Esophagus mucosa (tissue), 1 donor: ENCODE measurements around the gene POU1F1. TPM values are rescaled to one million over a fixed set of nuclear protein-coding genes. Genes with fewer than 3 reads are reported as not detected.
"Not testable (repeated sequence)": the region's sequence is repeated elsewhere in the genome, so short reads cannot be mapped to it uniquely, and the experiment has no call there.

Experiments
- ATAC-seq: fragments of 200-7000 bp; cut with Tn5 transposase; one replicate; pipeline ENCODE4 v1.9.1; 2020
- total RNA-seq: library from RNA; stranded (reverse); gene quantifications from one replicate; pipeline ENCODE4 v1.2.4, GENCODE V29; 2023
- donor health status: DM: yes; HTN: yes; CAD: no.

POU1F1 gene
- total RNA-seq, 1 donor from 2014 or later = not detected

DNA sequence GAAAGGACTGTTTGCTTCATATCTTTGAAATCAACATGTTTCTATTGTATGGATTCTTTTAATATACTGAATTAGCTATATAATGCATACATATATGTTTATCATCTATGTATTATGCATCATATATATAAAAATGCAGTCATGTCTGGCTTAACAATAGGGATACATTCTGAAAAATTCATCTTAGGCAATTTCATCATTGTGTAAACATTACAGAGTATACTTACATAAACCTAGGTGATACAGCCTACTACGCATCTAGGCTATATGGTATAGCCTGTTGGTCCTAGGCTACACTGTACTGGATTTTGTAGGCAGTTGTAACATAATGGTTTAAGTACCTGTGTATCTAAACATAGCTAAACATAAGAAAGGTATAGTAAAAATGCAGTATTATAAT, 27.6 kb downstream of the POU1F1 start:
- no peak for ATAC-seq

DNA sequence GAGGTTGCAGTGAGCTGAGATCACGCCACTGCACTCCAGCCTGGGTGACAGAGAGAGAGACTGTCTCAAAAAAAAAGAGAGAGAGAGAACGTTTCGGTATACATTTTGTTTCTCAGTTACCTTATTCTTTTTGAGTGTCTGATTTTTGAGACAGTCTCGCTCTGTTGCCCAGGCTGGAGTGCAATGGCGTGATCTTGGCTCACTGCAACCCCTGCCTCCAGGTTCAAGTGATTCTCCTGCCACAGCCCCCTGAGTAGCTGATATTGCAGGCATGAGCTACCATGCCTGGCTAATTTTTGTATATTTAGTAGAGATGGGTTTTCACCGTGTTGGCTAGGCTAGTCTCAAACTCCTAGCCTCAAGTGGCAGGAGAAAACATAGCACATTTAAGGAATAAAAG, 28.2 kb downstream of the POU1F1 start:
- ATAC-seq = not testable (repeated sequence)

GRCh38 chr3:87247430-87247773, 29.0 kb downstream of the POU1F1 start:
- no peak for ATAC-seq

DNA sequence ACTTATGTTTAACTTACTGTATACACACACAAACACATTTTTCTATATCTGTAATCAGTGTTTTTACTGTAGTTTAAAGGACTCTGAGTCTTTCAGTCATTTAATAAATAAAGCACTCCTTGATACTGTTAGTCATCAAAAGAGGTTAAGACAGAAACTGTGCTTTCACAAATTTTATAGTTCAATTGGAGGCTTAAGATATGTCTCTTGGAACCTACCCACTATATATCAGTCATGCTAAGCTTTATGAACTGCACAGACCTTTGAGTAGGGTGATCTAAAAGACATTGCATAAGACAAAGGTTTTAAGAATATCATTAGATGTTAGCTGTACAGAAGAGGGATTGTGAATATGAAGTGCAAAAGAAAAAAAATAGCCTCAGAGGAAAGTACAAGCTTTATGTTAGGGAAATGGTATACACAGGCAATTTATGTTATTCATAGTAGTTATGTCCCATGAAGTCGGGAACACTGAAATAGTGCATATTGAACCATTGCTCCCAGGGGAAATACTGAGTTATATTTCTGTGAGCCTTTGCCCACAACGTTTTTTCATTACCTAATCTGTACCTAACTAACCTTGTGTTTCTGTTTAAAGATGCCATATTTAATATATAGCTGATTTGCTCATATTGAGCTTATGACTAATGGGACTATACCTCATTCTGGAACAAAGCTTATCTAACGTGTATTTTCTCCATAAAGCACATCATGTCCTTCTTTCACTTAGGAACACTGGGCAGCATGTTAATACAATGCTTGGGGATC, 29.5 kb downstream of the POU1F1 start:
- peak; percentile 42 for ATAC-seq

DNA sequence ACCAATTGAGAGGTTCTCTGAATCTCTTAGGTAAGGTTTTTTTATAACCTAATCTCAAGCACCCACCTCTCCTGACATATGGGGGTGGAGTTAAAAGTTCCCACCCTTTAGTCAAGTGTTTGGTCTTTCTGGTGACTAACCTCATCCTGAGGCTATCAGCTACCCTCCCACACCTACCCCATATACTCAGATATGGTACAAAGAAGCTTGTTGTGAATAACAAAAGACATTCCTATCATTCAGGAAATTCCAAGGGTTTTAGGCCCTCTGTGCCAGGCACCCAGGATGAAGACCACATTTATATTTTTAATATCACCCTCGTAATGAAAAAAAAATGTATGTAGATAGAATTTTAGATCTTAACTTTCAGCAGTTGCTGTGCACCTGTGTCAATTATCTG, 40.3 kb downstream of the POU1F1 start:
- ATAC-seq = no peak

- ATAC-seq = no peak
Measured at GRCh38 chr3:87233805-87234204, 42.6 kb downstream of the POU1F1 start.

DNA sequence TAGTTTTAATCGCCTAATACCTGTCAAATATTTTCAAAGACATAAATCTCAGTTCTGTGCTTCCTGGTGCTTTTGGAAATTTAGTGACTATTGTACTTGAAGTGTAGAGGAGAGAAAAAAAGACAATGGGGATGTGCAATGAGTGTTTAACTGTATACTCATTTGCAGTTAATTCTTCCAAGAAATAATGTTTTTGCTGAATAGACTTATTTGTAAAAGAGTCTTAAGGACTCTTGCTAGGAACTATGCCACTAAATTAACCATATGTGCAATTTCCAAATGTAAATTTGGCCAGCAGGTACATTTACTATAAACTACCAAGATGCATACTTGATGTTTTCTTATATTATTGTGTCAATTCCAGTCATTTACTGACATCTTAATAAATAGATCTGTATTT, 47.3 kb downstream of the POU1F1 start:
- no peak for ATAC-seq

- no peak for ATAC-seq
Measured at GRCh38 chr3:87228316-87228715, 48.1 kb downstream of the POU1F1 start.

GRCh38 chr3:87227835-87228144, 48.6 kb downstream of the POU1F1 start:
- ATAC-seq = no peak

DNA sequence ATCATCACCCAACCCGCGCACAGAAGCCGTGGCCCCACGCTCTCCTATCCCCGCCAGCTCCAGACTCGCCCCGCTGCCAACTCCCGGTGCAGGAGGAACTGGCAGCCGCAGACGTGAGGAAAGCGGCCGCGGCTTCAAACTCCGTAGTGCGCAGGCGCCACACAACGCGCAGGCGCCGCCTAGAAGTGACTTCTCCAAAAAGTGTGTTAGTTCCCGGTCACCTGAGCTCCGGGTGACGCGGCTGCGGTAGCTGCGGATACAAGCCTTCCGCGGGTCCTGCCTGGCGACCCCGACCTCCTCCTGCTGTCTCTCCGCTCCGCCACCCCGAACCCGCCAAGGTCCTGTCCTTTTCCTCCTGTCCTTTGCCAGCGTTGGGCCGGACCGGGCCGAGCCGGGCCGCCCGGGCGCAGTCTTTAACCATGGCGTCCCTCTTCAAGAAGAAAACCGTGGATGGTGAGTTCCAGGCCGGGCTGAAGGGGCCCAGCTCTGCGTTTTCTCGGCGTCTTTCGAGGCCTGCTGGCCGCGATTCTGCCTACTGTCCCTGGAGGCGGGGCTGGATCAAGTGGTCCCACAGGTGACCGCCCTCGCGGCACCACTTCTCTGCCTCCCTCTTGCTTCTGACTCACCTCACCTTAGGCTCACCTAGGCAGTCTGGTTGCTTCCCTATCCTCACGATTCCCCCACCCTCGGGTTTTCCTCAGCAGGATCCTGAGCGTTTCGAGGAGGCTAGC, 49.1 kb downstream of the POU1F1 start, which contains the start of gene CHMP2B:
TSS of gene CHMP2B (plus strand) at position 206 of the 731 bp plus-strand sequence. CDS start at position 420, 214 bp downstream.
- ATAC-seq = peak; percentile 97

GRCh38 chr3:87225659-87226058, 50.7 kb downstream of the POU1F1 start:
- peak; percentile 50 for ATAC-seq

DNA sequence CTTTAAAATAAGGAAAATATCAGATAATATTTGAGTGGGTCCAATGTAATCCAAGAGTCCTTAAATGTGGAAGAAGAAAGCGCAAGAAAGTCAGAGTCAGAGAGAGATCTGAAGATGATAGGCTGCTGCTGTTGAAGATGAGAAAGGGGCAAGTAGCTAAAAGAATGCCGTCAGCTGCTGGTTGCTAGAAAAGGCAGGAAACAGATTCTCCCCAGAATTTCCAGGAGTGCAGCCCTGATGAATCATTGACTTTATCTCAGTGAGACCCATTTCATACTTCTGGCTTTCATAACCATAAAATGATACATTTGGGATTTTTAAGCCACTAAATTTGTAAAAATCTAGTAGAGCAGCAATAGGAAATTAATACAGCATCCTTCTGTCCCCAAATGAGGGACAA, 56.8 kb downstream of the POU1F1 start:
- no peak for ATAC-seq

- no peak for ATAC-seq
Measured at GRCh38 chr3:87218560-87218959, 57.8 kb downstream of the POU1F1 start.

Other genes starting within 250 kb of the POU1F1 start
- gene CHMP2B, start 49.3 kb downstream of the POU1F1 start, total RNA-seq = 34.2 TPM